CD4-positive, alpha-beta T cell treated with Interleukin-21 for 1 hour (primary cell): ENCODE measurements around the gene IPO7.
"Not testable (repeated sequence)": the region's sequence is repeated elsewhere in the genome, so short reads cannot be mapped to it uniquely, and the experiment has no call there.

Experiments
- DNase-seq: peaks from one replicate; pipeline ENCODE4 v3.0.0-alpha.2; 2020

Gene IPO7

DNA sequence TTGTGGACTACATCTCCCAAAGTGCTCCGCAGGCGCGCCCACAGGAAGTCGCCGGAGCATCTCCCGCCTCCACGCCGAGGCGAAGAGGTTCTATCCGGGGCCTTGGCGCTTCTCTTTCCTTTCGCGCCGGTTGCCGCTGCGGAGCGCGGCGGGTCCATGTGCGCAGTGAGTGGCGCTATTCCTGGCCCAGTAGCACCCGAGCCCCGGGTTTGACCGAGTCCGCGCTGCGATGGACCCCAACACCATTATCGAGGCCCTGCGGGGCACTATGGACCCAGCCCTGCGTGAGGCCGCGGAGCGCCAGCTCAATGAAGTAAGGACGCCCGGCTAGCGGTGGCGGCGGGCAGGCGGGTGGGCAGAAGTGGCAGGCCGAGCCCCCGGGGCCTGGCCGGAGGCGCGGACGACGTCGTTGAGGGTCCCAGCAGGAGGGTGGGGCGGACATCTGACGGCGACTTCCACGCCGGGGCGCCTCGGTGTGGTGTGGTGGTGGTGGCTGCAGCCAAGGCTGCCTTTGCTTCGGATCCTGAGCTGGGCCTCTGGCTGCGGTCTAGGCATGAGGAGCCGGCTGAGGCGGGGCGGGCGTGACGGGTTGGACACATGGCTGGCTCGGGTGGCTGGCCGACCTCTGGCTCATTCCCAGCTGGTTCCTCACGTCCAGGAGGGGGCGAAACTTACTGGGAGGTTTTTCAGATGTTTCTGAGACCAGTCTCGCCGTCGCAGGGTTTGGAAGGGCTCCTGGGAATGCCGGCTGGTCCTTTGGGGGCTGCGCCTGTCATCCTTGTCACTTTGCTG, at the start of gene IPO7:
Gene IPO7 (plus strand): TSS at position 118 of the 792 bp plus-strand sequence. CDS start 112 bp downstream, at position 230.
- peak; percentile 89 for DNase-seq

- DNase-seq: no peak
Observed at GRCh38 chr11:9341638-9342178, 42.7 kb upstream of the IPO7 start.

DNA sequence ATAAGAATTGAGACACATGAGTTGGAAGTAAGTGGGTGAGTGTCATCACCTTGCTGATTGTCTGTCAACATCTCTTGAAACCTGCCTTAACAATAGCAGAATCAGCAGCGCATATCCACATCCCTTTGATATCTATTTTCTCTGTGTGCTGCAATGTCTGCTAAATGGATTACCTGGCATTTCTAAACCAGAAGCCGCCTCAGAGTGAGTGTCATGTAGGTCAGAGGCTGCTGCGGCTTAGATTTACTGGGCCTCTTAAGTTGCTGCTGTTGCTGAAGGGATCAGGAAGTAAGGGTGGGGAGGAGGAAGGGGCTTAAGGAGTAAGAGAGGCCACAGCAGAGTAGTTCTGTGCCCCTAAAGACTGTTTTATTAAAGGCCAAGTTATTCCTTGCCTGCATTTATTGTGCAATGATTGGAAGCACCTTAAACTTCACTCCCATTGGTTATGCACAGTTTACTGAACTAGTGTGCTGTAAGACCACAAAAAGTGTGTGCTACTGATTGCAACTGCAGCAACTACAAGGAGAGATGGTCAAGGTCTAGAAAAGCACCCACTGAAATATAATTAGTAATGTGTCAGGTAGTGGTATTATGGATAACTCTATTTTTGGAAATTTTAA, 40.3 kb upstream of the IPO7 start:
- DNase-seq: no peak

GRCh38 chr11:9347100-9347499, 37.4 kb upstream of the IPO7 start:
- peak; percentile 17 for DNase-seq

- not testable (repeated sequence) for DNase-seq
Observed at GRCh38 chr11:9347779-9348178, 36.7 kb upstream of the IPO7 start.

DNA sequence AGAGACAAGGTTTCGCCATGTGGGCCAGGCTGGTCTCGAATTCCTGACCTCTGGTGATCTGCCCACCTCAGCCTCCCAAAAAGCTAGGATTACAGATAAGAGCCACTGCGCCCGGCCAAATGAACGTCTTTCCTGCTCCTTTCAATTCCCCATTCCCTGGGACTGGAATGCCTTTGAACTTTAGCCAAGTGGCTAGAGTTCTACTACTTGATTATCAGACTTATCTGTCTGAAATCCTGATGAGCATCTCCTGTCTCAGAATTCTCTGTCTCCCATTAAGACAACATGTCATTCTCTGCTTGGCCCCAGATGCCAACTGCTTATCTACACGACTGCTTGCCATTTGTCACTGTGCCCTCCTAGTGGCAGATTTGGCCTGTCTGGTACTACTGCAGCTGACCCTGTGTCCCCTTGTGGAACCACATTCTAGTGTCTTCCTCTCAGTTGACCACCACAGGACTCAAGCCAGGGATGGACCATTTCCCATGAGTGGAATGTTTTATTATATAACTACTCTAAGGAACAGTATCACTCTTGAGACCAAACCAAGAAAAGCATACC, 33.1 kb upstream of the IPO7 start:
- no peak for DNase-seq

GRCh38 chr11:9357041-9357440, 27.4 kb upstream of the IPO7 start:
- no peak for DNase-seq

GRCh38 chr11:9360862-9361622, 23.4 kb upstream of the IPO7 start:
- not testable (repeated sequence) for DNase-seq

DNA sequence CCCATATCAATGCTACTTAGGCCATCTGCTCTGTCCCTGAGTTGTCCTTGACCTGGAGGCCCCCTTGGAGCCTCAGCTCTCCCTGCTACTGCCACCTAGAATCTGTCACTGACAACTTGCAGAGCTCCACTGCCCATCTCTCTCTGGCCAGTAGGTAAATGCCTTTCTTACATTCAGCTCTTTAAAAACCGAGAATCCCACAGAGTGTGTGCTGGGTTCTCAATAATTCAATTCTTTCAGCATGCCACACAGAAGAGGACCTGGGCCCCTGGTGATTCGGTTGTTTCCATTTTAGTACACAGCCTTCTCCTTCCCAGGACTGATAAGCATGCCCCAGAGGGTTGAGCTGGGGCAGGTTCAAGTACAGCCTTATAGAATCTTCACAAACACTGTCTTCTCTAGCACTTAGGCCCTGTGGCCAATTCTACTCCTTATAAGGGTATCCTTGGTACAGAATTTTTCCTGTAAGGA, 22.0 kb upstream of the IPO7 start:
- no peak for DNase-seq

- DNase-seq: peak; percentile 85
Observed at GRCh38 chr11:9363954-9364912, 20.2 kb upstream of the IPO7 start.

DNA sequence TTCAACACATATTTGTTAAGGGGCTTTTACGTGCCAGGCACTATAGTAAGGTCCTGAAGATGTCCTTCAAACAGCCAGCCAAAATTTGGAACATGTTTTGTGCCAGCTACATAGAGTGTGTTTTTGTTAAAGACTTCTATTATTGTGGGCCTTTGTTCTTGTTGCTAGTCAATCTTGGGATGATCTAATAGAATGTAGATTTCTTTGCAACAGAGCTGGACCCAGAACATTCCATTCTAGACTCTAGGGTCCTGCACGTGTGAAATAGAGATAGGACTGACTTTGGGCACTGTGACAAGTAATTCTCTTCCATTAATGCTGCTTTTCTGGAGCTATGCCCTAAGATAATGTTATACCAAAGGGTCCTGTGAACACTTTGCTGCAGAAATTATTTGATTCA, 16.9 kb upstream of the IPO7 start:
- no peak for DNase-seq

- DNase-seq: no peak
Observed at GRCh38 chr11:9377036-9377435, 7.4 kb upstream of the IPO7 start.

- no peak for DNase-seq
Observed at GRCh38 chr11:9379041-9379440, 5.4 kb upstream of the IPO7 start.

DNA sequence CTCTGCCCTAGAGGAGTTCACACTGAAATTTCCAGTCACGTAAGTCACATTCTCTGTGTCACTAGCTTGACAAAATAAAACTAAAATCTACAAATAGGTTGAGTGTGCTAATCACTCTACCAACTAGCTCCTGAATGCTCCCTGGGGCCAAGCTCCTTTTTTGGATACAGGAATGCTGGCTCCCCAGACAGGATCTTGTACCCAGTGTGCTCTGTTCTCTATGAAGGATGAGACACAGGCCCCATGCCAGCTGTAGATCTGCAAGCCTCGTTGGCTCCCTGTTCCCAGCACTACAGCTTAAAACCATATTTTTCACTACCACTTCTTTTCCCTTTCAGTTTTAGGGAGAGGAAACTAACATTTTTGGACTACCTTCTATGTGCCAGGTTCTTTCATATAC, 3.7 kb upstream of the IPO7 start:
- no peak for DNase-seq

- no peak for DNase-seq
Observed at GRCh38 chr11:9385327-9385899, 961 bp downstream of the IPO7 start.

DNA sequence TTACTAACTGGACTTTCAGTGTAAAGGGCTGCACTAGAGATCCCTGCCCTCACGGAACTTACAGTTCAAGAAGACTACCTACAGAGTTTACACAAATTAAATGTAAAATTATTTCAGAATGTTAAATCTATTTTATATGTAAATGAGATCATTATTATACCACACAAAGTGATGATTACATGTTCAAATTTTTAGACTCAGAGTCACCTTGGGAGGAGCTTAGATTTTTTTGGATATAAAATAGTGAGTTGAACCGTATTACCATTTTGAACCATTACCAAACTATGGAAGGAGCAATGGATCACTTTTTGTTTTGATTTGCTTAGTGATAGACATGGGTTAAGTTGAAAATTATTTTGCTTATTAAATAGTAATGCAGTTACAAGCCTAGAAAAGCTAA, 1.6 kb downstream of the IPO7 start:
- no peak for DNase-seq

DNA sequence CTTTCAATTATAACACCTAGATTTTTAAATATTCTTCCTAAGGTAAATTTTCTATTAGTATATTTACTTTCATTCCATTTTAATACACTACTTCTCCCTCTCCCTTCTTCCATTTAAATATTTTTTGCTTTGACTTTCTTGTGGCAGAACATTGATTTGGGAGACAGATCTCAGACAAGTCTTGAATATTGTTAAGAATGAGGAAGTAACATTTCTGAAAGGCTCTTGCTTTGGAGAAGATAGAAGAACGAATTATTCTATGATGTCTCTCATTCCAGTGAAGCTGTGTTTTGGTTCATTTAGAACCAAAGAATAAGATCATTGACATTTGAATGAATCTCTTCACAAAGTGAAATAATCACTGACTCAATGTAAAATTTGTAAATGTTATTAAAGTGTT, 2.4 kb downstream of the IPO7 start:
- no peak for DNase-seq

DNA sequence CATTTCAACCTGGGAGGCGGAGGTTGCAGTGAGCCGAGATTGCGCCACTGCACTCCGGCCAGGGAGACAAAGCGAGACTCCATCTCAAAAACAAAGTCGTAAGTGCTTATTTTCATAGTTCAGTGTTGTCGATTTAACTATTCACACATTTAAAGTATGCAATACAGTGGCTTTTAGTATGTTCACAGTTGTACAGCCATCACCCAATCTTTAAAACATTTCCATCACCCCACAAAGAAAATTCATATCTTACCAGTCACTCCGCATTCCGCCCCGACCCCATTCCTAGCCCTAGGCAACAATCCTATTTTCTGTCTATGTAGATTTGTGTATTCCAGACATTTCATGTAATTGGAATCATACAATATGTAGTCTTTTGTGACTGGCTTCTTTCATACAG, 11.9 kb downstream of the IPO7 start:
- DNase-seq: no peak

- DNase-seq: no peak
Observed at GRCh38 chr11:9396752-9397151, 12.3 kb downstream of the IPO7 start.

- no peak for DNase-seq
Observed at GRCh38 chr11:9397746-9398680, 13.6 kb downstream of the IPO7 start.
